Muscle layer of colon (tissue), 2 donors: ENCODE results near the gene CHMP4A.
"Not testable (repeated sequence)": the region's sequence is repeated elsewhere in the genome, so short reads cannot be mapped to it uniquely, and the experiment has no call there.

Experiments used
- H3K27ac ChIP-seq: one replicate; pipeline ENCODE4 v1.7.0; 2013; ENCODE audit warnings: low read depth, mild to moderate bottlenecking, low read length, moderate library complexity
- H3K27me3 ChIP-seq, 2 donors: one replicate each; pipeline ENCODE4 v1.7.0; 2013; ENCODE audit warnings: low read length in 2 of 2, mild to moderate bottlenecking in 2 of 2; ENCODE audit not compliant: insufficient read depth in 2 of 2, control insufficient read depth in 1 of 2
- H3K36me3 ChIP-seq: one replicate; pipeline ENCODE4 v1.7.0; 2013; ENCODE audit warnings: mild to moderate bottlenecking, low read length; ENCODE audit not compliant: insufficient read depth
- H3K4me1 ChIP-seq: one replicate; pipeline ENCODE4 v1.7.0; 2013; ENCODE audit warnings: mild to moderate bottlenecking, low read length; ENCODE audit not compliant: insufficient read depth
- H3K4me3 ChIP-seq, 2 donors: one replicate each; pipeline ENCODE4 v1.7.0; 2013; ENCODE audit warnings: low read length in 2 of 2, low read depth in 1 of 2, mild to moderate bottlenecking in 1 of 2, moderate library complexity in 1 of 2
- H3K9ac ChIP-seq: one replicate; pipeline ENCODE4 v1.7.0; 2013; ENCODE audit warnings: low read length
- H3K9me3 ChIP-seq: one replicate; pipeline ENCODE4 v1.7.0; 2013; ENCODE audit warnings: mild to moderate bottlenecking, low read length
- donor health status: abdominal sarcoma.
- donor health status: Adenocarcinoma of cecum.

CHMP4A gene

DNA sequence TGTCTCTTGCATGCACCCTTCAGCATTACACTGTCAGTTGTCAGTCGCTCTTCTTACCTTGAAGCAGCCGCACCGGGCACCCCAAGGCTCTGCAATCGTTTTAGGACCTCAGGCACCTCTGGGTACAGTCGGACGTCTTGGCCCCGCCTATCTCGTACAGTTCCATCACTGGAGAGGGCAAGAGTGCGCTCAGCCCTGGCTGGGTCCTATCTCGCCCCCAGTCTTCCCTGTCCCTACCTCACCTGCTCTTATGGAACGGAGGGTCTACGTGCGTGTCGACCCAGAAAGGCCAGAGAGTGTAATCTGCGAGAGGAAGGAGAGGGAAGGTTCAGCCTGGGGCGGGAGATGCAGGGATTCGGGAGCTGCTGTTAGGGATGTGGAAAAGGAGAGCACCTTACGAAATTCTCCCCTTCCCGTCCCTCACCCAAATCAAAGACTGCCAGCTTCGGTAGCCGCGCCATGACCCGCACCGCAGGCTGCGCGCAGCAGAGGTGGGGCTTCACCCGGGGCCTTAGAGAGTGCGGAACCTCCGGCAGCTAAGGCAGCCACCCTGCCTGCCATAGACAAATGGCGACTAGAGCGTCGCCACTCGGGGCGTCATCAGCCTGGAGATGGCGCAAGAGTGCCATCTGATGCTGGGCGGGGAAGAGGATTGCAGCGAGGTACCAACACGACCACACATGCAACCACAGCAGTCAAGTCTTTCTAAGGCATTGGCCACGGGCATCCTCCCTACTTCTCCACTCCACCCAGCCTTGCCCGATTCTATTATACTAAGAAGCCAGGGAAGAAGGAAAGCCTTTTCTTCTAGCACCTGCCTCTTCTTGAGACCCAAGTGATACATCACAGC lies 2.4 kb upstream of the CHMP4A start, which contains the start of gene MDP1:
MDP1 (minus strand) TSS at position 572 of the 850 bp plus-strand sequence; CDS start at position 461, 111 bp downstream.
- no peaks in the 10 kb centered on the region for H3K27me3 ChIP-seq
- peak within 1 kb of the TSS; percentile 66 to 81 for H3K4me3 ChIP-seq
- H3K9me3 ChIP-seq = no peaks in the 10 kb centered on the region
- H3K4me1 ChIP-seq = peaks cover 17% of the 10 kb centered on the region
- H3K27ac ChIP-seq = peak within 1 kb of the TSS; percentile 90
- H3K36me3 ChIP-seq = peaks cover 6% of the 10 kb centered on the region
- peak within 1 kb of the TSS; percentile 66 for H3K9ac ChIP-seq

DNA sequence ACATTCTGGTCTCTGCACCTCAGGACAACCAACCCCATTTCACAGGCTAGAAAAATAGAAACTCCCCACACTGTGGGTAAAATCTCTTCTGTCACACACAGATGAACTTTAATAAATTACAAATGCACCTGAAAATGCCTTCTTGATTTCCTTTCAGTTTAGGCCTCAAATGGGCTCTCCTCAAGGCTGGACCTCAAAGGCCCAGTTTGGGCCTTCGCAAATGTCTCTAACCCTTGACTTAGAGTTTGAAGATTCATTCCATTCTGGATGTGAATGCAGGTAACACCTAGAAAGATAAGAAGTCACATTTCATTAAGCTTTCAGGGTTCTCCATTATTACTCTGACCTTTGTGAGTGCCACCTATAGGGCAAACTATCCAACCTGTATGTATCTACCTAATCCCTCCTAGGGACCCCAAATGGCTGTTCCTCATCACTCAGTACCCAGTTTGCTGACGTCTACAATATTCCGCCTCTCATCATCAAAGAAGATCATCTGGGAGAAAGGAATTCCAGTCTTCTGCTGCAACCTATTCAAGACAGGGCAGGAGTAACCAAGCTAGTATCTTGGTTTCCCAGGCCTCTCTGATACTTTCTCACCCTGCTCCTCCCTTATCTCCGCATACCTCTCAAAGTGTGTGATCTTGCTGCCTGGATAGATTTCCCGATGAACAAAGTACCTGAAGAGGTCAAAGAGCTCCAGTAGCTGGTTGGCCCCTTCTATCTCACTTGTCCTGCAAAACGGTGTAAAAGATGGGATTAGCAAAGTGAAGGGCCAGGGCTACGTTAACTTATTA lies 776 bp upstream of the CHMP4A start:
- peak overlapping the region; percentile 98 for H3K27ac ChIP-seq

DNA sequence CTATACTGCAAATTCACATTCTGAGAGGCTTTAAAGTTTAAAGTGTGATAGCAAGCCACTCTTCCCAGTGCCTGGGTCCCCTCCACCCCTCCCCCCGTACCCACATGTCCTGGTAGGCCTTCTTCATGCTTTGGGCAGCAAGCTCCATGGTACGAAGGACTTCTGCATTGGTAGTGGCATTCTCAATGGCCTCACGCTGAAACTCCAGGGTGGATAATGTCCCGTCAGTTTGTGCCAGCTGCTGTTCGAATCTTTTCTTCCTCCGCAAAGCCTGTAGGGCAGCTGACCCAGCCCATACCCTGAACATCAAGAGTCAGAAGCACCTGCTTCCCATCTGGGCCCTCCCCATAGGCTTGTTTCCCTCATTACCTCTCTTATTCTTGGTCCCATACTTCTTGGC lies 2.0 kb downstream of the CHMP4A start:
- peaks cover 41% of the 10 kb centered on the region for H3K36me3 ChIP-seq

More for the DNA sequence above, 776 bp upstream of the CHMP4A start:
- Histone ChIP-seq H3K9me3 (no peaks in the 10 kb centered on the region), H3K4me1 (peaks cover 17% of the 10 kb centered on the region), H3K36me3 (peaks cover 22% of the 10 kb centered on the region), H3K9ac (peak overlapping the region; percentile 81), H3K4me3 (peak overlapping the region; percentile 50 to 74), H3K27me3 (no peaks in the 10 kb centered on the region)

DNA sequence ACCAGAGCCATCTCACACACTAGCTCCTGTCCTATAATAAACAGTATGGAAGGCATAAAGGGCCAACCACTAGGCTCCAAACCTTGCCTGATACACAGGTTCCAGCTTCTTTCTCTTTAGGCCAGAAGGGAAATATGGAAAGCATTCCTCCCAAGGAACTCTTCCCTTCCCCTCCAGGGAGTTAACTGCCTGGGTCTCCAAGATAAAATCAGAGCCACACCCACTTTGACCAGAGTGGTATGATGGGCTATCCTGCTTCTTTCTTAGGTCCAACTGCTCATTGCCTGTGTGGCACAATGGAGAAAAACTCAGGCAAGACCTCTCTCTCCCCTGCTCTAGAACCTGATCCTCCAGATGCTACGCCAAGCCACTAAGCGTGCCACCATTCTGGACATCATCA lies 5.7 kb downstream of the CHMP4A start:
- peaks cover 50% of the 10 kb centered on the region for H3K36me3 ChIP-seq

More for the DNA sequence above, 2.0 kb downstream of the CHMP4A start:
- Histone ChIP-seq H3K9ac (no peak overlapping the region), H3K27ac (no peak overlapping the region), H3K27me3 (no peaks in the 10 kb centered on the region), H3K4me3 (no peak overlapping the region), H3K9me3 (no peaks in the 10 kb centered on the region), H3K4me1 (peaks cover 16% of the 10 kb centered on the region)

DNA sequence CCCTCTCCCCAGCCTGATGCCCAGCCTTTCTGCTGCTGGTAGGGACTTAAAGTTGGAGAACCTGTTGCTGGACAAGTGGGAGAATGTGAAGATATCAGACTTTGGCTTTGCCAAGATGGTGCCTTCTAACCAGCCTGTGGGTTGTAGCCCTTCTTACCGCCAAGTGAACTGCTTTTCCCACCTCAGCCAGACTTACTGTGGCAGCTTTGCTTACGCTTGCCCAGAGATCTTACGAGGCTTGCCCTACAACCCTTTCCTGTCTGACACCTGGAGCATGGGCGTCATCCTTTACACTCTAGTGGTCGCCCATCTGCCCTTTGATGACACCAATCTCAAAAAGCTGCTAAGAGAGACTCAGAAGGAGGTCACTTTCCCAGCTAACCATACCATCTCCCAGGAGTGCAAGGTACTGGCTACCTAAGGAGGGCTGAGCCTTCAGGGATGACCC lies 6.2 kb downstream of the CHMP4A start:
- no peak overlapping the region for H3K27ac ChIP-seq
- no peak overlapping the region for H3K4me3 ChIP-seq
- no peak overlapping the region for H3K9ac ChIP-seq
- H3K9me3 ChIP-seq = no peaks in the 10 kb centered on the region
- no peaks in the 10 kb centered on the region for H3K27me3 ChIP-seq
- H3K4me1 ChIP-seq = no peaks in the 10 kb centered on the region
- peaks cover 50% of the 10 kb centered on the region for H3K36me3 ChIP-seq

More for the DNA sequence above, 5.7 kb downstream of the CHMP4A start:
- Histone ChIP-seq H3K9ac (no peak overlapping the region), H3K27ac (no peak overlapping the region), H3K4me1 (no peaks in the 10 kb centered on the region), H3K27me3 (no peaks in the 10 kb centered on the region), H3K9me3 (no peaks in the 10 kb centered on the region), H3K4me3 (no peak overlapping the region)

DNA sequence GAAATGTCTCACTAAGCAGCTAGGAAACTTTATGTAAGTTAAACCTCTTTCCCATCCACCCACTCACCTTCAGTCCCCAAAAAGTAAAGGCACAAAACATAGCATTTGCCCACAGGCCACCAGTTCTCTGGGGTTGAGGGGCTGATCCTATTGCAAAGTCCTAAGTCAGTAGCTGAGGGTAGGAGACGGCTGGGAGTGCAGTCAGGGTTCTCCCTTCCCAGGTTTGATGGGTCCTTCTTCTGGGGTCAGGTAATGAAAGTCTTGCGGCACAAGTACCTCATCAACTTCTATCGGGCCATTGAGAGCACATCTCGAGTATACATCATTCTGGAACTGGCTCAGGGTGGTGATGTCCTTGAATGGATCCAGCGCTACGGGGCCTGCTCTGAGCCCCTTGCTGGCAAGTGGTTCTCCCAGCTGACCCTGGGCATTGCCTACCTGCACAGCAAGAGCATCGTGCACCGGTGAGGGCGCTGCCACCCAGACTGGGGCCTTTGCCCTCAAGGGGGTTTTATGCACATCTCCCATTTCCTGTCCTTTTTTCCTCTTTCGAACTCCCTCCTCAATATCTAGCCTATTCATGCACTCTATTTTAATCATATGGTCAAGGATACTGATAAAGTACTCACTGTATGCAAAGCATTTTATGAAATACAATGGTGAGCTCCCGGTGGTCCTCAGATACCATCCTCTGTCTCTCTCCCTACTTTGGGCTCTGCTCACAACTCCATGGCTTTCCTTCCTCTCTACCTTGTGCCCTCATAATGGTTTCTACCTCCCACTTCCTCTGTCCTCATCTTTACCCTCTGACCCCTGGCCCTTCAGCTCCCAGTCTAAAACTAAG lies 6.8 kb downstream of the CHMP4A start:
- Histone ChIP-seq H3K27me3 (no peaks in the 10 kb centered on the region), H3K9ac (no peak overlapping the region), H3K27ac (no peak overlapping the region), H3K4me3 (no peak overlapping the region), H3K4me1 (no peaks in the 10 kb centered on the region), H3K9me3 (no peaks in the 10 kb centered on the region), H3K36me3 (peaks cover 50% of the 10 kb centered on the region)

DNA sequence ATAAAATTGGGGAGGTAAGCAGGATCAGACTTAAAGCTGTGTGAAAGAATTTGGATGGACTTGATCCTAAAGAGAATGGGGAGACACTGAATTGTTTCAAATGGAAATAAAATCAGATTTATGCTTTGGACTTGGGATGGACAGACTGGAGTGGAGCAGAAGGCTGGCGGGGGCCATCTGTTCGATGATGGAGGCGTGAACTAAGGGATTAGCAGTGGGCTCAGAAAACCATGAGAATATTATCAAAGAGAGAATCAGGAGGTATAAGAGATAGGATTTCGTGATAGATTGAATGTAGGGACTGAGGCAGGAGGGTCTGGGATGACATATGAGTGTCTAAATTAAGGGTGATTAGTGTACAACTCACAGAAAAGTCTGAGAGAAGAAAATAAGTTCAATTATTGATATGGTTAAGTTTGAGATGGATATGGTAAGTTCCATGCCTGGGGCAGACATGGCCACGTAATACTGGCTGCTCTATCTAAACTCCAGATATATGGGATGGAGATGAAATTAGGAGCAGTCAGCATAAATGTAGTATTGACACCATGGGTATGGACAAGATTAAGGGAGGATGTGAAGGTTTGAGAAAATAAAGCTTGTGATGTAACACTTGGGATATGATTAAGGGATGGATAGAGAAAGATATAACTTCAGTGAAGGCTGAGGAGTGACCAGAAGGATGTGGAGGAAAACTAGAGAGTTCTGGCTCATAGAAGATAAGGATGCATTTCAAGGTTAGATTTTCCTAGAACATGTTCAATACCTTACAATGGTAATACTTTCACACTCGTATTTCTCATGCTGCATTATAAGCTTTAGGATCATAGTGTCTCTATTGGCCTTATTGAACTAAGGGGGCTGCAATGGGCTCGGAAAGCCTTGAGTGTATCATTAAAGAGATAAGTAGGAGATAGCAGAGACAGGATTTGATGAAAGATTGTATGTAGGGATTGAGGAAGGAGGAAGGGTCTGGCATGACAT lies 8.8 kb downstream of the CHMP4A start:
- no peak overlapping the region for H3K9ac ChIP-seq
- H3K27ac ChIP-seq = no peak overlapping the region
- H3K9me3 ChIP-seq = no peaks in the 10 kb centered on the region
- H3K36me3 ChIP-seq = peaks cover 37% of the 10 kb centered on the region
- H3K4me3 ChIP-seq = no peak overlapping the region
- H3K27me3 ChIP-seq = no peaks in the 10 kb centered on the region
- no peaks in the 10 kb centered on the region for H3K4me1 ChIP-seq

DNA sequence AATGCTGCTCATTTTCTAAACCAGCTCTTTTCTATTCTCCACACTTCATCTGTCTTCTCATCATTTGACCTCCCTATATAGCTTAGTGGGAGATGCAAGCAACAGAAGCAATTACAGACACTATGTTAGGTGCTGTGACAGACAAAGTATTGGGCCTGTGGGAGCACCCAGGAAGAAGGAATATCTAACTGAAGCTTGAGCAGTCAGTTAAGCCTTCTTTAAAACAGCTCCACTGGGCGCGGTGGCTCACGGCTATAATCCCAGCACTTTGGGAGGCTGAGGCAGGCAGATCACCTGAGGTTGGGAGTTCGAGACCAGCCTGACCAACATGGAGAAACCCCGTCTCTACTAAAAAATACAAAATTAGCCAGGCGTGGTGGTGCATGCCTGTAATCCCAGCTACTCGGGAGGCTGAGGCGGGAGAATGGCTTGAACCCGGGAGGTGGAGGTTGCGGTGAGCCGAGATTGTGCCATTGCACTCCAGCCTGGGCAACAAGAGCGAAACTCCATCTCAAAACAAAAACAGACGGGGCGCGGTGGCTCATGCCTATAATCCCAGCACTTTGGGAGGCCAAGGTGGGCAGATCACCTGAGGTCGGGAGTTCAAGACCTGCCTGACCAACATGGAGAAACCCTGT lies 9.9 kb downstream of the CHMP4A start:
- H3K27me3 ChIP-seq, H3K9me3 ChIP-seq, H3K4me1 ChIP-seq, H3K9ac ChIP-seq, H3K27ac ChIP-seq, H3K4me3 ChIP-seq: not testable (repeated sequence)
- H3K36me3 ChIP-seq = peaks cover 29% of the 10 kb centered on the region

DNA sequence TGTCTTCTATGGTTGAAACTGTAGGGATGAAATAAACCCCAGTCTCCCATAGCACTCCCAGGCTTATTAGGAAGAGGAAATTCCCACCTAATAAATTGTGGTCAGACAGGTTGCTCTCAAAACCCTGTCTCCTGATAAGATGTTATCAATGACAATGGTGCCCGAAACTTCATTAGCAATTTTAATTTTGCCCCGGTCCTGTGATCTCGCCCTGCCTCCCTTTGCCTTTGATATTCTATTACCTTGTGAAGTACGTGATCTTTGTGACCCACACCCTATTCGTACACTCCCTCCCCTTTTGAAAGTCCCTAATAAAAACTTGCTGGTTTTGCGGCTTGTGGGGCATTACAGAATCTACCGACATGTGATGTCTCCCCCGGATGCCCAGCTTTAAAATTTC lies 10.8 kb downstream of the CHMP4A start:
- H3K9ac ChIP-seq, H3K4me3 ChIP-seq, H3K9me3 ChIP-seq, H3K27ac ChIP-seq, H3K27me3 ChIP-seq, H3K4me1 ChIP-seq: not testable (repeated sequence)
- H3K36me3 ChIP-seq = peaks cover 21% of the 10 kb centered on the region
